GM23338 (cell line): ENCODE results near the gene SFSWAP. TPM values are rescaled to one million over a fixed set of nuclear protein-coding genes. Genes with fewer than 3 reads are reported as not detected.
A peak's percentile ranks its signal among the peaks of the same experiment; 100 is the strongest.

Experiments used
- ATAC-seq: fragments of 200-7000 bp; cut with Tn5 transposase; 3 replicates; pipeline ENCODE4 v1.9.1; 2020
- DNase-seq: peaks from one replicate; pipeline ENCODE4 v3.0.0-alpha.2; 2015; ENCODE audit warnings: low spot score
- H2AFZ ChIP-seq: fragments of 200-600 bp; sonication (generic); 2 replicates; pipeline ENCODE4 v1.8.0; 2016; ENCODE audit warnings: antibody characterized with exemption, mild to moderate bottlenecking, moderate library complexity
- H3F3A ChIP-seq: fragments of 200-600 bp; sonication (generic); replicated peaks from 2 replicates; pipeline ENCODE4 v1.8.0; 2017; ENCODE audit warnings: antibody characterized with exemption, mixed run types, low read depth
- H3K27ac ChIP-seq: fragments of 200-600 bp; sonication (generic); 2 replicates; pipeline ENCODE4 v1.6.1; 2016; ENCODE audit warnings: low read depth
- H3K27me3 ChIP-seq: fragments of 200-600 bp; sonication (generic); 2 replicates; pipeline ENCODE4 v1.8.0; 2016; ENCODE audit warnings: mild to moderate bottlenecking, mixed run types, moderate library complexity; ENCODE audit not compliant: insufficient read depth
- H3K36me3 ChIP-seq: fragments of 200-600 bp; sonication (generic); 2 replicates; pipeline ENCODE4 v1.8.0; 2016; ENCODE audit warnings: mild to moderate bottlenecking; ENCODE audit not compliant: insufficient read depth
- H3K4me1 ChIP-seq: fragments of 200-600 bp; sonication (generic); 2 replicates; pipeline ENCODE4 v1.8.0; 2016; ENCODE audit warnings: mild to moderate bottlenecking, moderate library complexity; ENCODE audit not compliant: insufficient read depth
- H3K4me2 ChIP-seq: fragments of 200-600 bp; sonication (generic); 2 replicates; pipeline ENCODE4 v1.7.1; 2017; ENCODE audit warnings: mixed run types
- H3K4me3 ChIP-seq: fragments of 200-600 bp; sonication (generic); 2 replicates; pipeline ENCODE4 v1.6.1; 2016; ENCODE audit warnings: mixed run types
- H3K79me2 ChIP-seq: fragments of 200-600 bp; sonication (generic); replicated peaks from 2 replicates; pipeline ENCODE4 v1.8.0; 2017; ENCODE audit warnings: mild to moderate bottlenecking; ENCODE audit not compliant: insufficient read depth
- H3K9me2 ChIP-seq: fragments of 200-600 bp; sonication (generic); 2 replicates; pipeline ENCODE4 v1.8.0; 2017; ENCODE audit not compliant: insufficient read depth
- H4K20me1 ChIP-seq: fragments of 200-600 bp; sonication (generic); replicated peaks from 2 replicates; pipeline ENCODE4 v1.8.0; 2017; ENCODE audit warnings: mild to moderate bottlenecking; ENCODE audit not compliant: insufficient read depth
- H3K27ac Mint-ChIP-seq: 2 replicates; pipeline ENCODE4 v1.8.0; 2020; ENCODE audit warnings: inconsistent platforms, mild to moderate bottlenecking, moderate library complexity, mixed read lengths
- H3K27me3 Mint-ChIP-seq: 3 replicates; pipeline ENCODE4 v1.8.0; 2022; ENCODE audit warnings: low read depth, mild to moderate bottlenecking, moderate library complexity, mixed read lengths, inconsistent platforms; ENCODE audit not compliant: insufficient read depth, poor library complexity
- H3K36me3 Mint-ChIP-seq: 3 replicates; pipeline ENCODE4 v1.8.0; 2021; ENCODE audit warnings: low read depth, mild to moderate bottlenecking, inconsistent platforms, moderate library complexity, mixed read lengths
- H3K4me1 Mint-ChIP-seq: 3 replicates; pipeline ENCODE4 v1.8.0; 2020; ENCODE audit warnings: mild to moderate bottlenecking, inconsistent platforms, mixed read lengths
- H3K4me3 Mint-ChIP-seq: 3 replicates; pipeline ENCODE4 v1.8.0; 2021; ENCODE audit warnings: moderate library complexity, mild to moderate bottlenecking, inconsistent platforms, mixed read lengths
- H3K9me3 Mint-ChIP-seq: 3 replicates; pipeline ENCODE4 v1.8.0; 2020; ENCODE audit warnings: moderate library complexity, mild to moderate bottlenecking, inconsistent platforms, mixed read lengths
- CREB1 ChIP-seq: fragments of 250-450 bp; sonication (Bioruptor Pico); IDR thresholded peaks from 2 replicates; pipeline ENCODE4 v1.5.0; 2020; ENCODE audit warnings: low read depth, mild to moderate bottlenecking, moderate library complexity
- CTCF ChIP-seq, 2 experiments: fragments of 200-600 bp in 1 of 2; sonication (generic) in 1 of 2; conservative IDR thresholded peaks; 2 replicates each; pipeline versions ENCODE4 v1.5.1 to v1.6.1; 2016 to 2017; ENCODE audit warnings: antibody characterized with exemption in 2 of 2, low read depth in 2 of 2, mild to moderate bottlenecking in 2 of 2, moderate library complexity in 1 of 2
- ETS1 ChIP-seq: IDR thresholded peaks from 2 replicates; pipeline ENCODE4 v1.6.1; 2016; ENCODE audit warnings: antibody characterized with exemption
- EZH2 ChIP-seq: fragments of 200-600 bp; sonication (generic); IDR thresholded peaks from one replicate; pipeline ENCODE4 v1.8.0; 2017; ENCODE audit warnings: antibody characterized with exemption, mild to moderate bottlenecking, low read depth; ENCODE audit not compliant: unreplicated experiment
- EZH2phosphoT487 ChIP-seq: fragments of 200-600 bp; sonication (generic); IDR thresholded peaks from one replicate; pipeline ENCODE4 v1.8.1; 2018; ENCODE audit warnings: antibody characterized with exemption; ENCODE audit not compliant: unreplicated experiment
- JUNB ChIP-seq: IDR thresholded peaks from one replicate; pipeline ENCODE4 v1.6.1; 2016; ENCODE audit warnings: antibody characterized with exemption; ENCODE audit not compliant: unreplicated experiment
- NANOG ChIP-seq: IDR thresholded peaks from 2 replicates; pipeline ENCODE4 v1.6.1; 2016; ENCODE audit warnings: antibody characterized with exemption, borderline replicate concordance
- POLR2AphosphoS5 ChIP-seq: IDR thresholded peaks from 2 replicates; pipeline ENCODE4 v1.6.1; 2016; ENCODE audit warnings: antibody characterized with exemption, low read depth
- REST ChIP-seq: IDR thresholded peaks from one replicate; pipeline ENCODE4 v1.6.1; 2018; ENCODE audit warnings: antibody characterized with exemption; ENCODE audit not compliant: unreplicated experiment
- STAT1 ChIP-seq: IDR thresholded peaks from one replicate; pipeline ENCODE4 v1.6.1; 2016; ENCODE audit warnings: antibody characterized with exemption; ENCODE audit not compliant: unreplicated experiment
- ZNF114 ChIP-seq: fragments of 250-450 bp; sonication (Bioruptor Pico); IDR thresholded peaks from 2 replicates; pipeline ENCODE4 v1.5.0; 2020; ENCODE audit warnings: mild to moderate bottlenecking, moderate library complexity
- ZNF331 ChIP-seq: fragments of 250-450 bp; sonication (Bioruptor Pico); IDR thresholded peaks from 2 replicates; pipeline ENCODE4 v1.5.0; 2020; ENCODE audit warnings: low read depth, mild to moderate bottlenecking, moderate library complexity
- ZNF462 ChIP-seq: fragments of 250-450 bp; sonication (Bioruptor Pico); IDR thresholded peaks from 2 replicates; pipeline ENCODE4 v1.5.0; 2020; ENCODE audit warnings: mild to moderate bottlenecking, moderate library complexity
- polyA plus RNA-seq: library from polyadenylated mRNA; unstranded; fragments of >200 nt; fragmentation: Nextera tagmentation; extraction: Ambion mirVana; gene quantifications from 2 replicates; pipeline ENCODE4 v1.2.1, GENCODE V29; 2016
- total RNA-seq: library from RNA; depleted of rRNA; stranded (reverse); fragments of >200 nt; shearing (Covaris generic); gene quantifications from 2 replicates; pipeline ENCODE4 v1.2.3, GENCODE V29; 2014

Gene SFSWAP
- total and polyA plus RNA-seq, 2 experiments from 2014 or later: 41.0 to 49.8 TPM

GRCh38 chr12:131829356-131829747, 118.5 kb downstream of the SFSWAP start:
- Histone ChIP-seq H3K27ac (no peak overlapping the region), H3K27me3 (peaks cover 29% of the 10 kb centered on the region), H3K79me2 (no peaks in the 10 kb centered on the region; the same call in 1 of the 2 replicates), H2AFZ (no peak overlapping the region), H3K36me3 (no peaks in the 10 kb centered on the region), H3F3A (0 out of 2 replicates have a peak, but pooled peaks cover 3% of the 10 kb centered on the region), H3K4me3 (peak overlapping the region; percentile 73), H3K4me2 (peak overlapping the region; percentile 93), H3K9me2 (no peaks in the 10 kb centered on the region), H4K20me1 (no peaks in the 10 kb centered on the region; the same call in 1 of the 2 replicates), H3K4me1 (peaks cover 7% of the 10 kb centered on the region; the same call in 1 of the 2 replicates)
- ATAC-seq: no peak
- no peaks in the 10 kb centered on the region for H3K9me3 Mint-ChIP-seq
- TF ChIP-seq ZNF462 (no peak), CREB1 (CRISPR knock-in tag) (no peak), ETS1 (no peak), JUNB (no peak), POLR2AphosphoS5 (no peak), NANOG (no peak), EZH2 (no peak), ZNF114 (no peak), STAT1 (no peak), CTCF (conservative IDR thresholded peaks at IDR 0.05; ENCODE audit: low read depth in 2 of 2) (no peak), ZNF331 (CRISPR knock-in tag) (no peak), REST (no peak), EZH2phosphoT487 (no peak)
- peak overlapping the region; percentile 78 for H3K4me3 Mint-ChIP-seq
- no peaks in the 10 kb centered on the region; the same call in 2 of the 3 replicates for H3K36me3 Mint-ChIP-seq
- no peak overlapping the region for H3K27ac Mint-ChIP-seq
- peaks cover 14% of the 10 kb centered on the region for H3K27me3 Mint-ChIP-seq
- no peak for DNase-seq
- H3K4me1 Mint-ChIP-seq: peaks cover 14% of the 10 kb centered on the region; the same call in 2 of the 3 replicates
